Measurements from ENCODE around the gene EPN2. TPM values are rescaled to one million over a fixed set of nuclear protein-coding genes. Genes with fewer than 3 reads are reported as not detected.
"Not testable (repeated sequence)": the region's sequence is repeated elsewhere in the genome, so short reads cannot be mapped to it uniquely, and the experiment has no call there.

The EPN2 gene
- total RNA-seq, 1 experiment from 2014 or later, result 31.3 TPM

GRCh38 chr17:19275457-19276127, 38.4 kb downstream of the EPN2 start:
- BruUV-seq (replicated peaks), result no TSS peak
- no peak for TF ChIP-seq CTCF (IDR thresholded peaks at IDR 0.05; ENCODE audit: unreplicated experiment)
- no peak overlapping the region for H3K27ac Mint-ChIP-seq (ENCODE audit: unreplicated experiment)
- DNase-seq, result no peak
- intact Hi-C loops (cut with micrococcal nuclease; ENCODE audit: unreplicated experiment), result no loop called here
- CTCF ChIA-PET, result interaction anchor here (0.6 kb wide), 1 partner anchor 652 kb away, joined by 4 read pairs; no protein-coding TSS in a partner anchor
- H3K9me3 Mint-ChIP-seq (ENCODE audit: low read depth, unreplicated experiment), result no peaks in the 10 kb centered on the region
- no peaks in the 10 kb centered on the region for H3K4me1 Mint-ChIP-seq (ENCODE audit: low read depth, unreplicated experiment)
- no peaks in the 10 kb centered on the region for H3K27me3 Mint-ChIP-seq (ENCODE audit: unreplicated experiment)
- no peak overlapping the region for H3K4me3 Mint-ChIP-seq (ENCODE audit: low read depth, unreplicated experiment)
- peaks cover 5% of the 10 kb centered on the region for H3K36me3 Mint-ChIP-seq (ENCODE audit: insufficient read depth, unreplicated experiment)

GRCh38 chr17:19278284-19278683, 41.1 kb downstream of the EPN2 start:
- CTCF ChIA-PET; H3K4me1 Mint-ChIP-seq (ENCODE audit: low read depth, unreplicated experiment); H3K27me3 Mint-ChIP-seq (ENCODE audit: unreplicated experiment); intact Hi-C loops (cut with micrococcal nuclease; ENCODE audit: unreplicated experiment); BruUV-seq (replicated peaks); DNase-seq; H3K36me3 Mint-ChIP-seq (ENCODE audit: insufficient read depth, unreplicated experiment); H3K9me3 Mint-ChIP-seq (ENCODE audit: low read depth, unreplicated experiment); H3K27ac Mint-ChIP-seq (ENCODE audit: unreplicated experiment); H3K4me3 Mint-ChIP-seq (ENCODE audit: low read depth, unreplicated experiment): not testable (repeated sequence)

- no peak for TF ChIP-seq CTCF (IDR thresholded peaks at IDR 0.05; ENCODE audit: unreplicated experiment)
- no peaks in the 10 kb centered on the region for H3K9me3 Mint-ChIP-seq (ENCODE audit: low read depth, unreplicated experiment)
- no peak overlapping the region for H3K27ac Mint-ChIP-seq (ENCODE audit: unreplicated experiment)
- BruUV-seq (replicated peaks), result no TSS peak
- H3K27me3 Mint-ChIP-seq (ENCODE audit: unreplicated experiment), result no peaks in the 10 kb centered on the region
- DNase-seq, result no peak
- intact Hi-C loops (cut with micrococcal nuclease; ENCODE audit: unreplicated experiment), result no loop called here
- no peaks in the 10 kb centered on the region for H3K36me3 Mint-ChIP-seq (ENCODE audit: insufficient read depth, unreplicated experiment)
- no peak overlapping the region for H3K4me3 Mint-ChIP-seq (ENCODE audit: low read depth, unreplicated experiment)
- CTCF ChIA-PET, result no interaction called here
- no peaks in the 10 kb centered on the region for H3K4me1 Mint-ChIP-seq (ENCODE audit: low read depth, unreplicated experiment)
Observed at GRCh38 chr17:19278729-19279128, 41.6 kb downstream of the EPN2 start.

DNA sequence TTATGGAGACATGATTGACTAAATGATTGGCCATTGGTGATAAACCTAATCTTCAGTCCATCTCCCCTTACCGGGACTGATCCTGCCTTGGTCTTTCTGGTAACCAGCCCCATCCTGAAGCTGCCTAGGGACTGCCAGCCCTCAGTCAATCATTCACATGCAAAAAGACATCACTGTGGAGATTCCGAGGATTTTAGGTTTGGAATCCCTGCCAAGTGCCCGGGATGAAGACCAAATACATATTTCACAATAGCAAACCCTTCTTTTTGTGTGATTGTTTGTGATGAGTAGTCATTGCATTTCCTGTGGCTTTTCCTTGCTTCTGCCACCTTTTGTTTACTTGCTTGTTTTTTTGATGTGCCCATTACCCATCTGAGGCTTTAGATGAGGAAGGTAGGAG, 44.0 kb downstream of the EPN2 start:
- Mint-ChIP-seq H3K9me3 (ENCODE audit: low read depth, unreplicated experiment) (no peaks in the 10 kb centered on the region), H3K27me3 (ENCODE audit: unreplicated experiment) (no peaks in the 10 kb centered on the region), H3K36me3 (ENCODE audit: insufficient read depth, unreplicated experiment) (no peaks in the 10 kb centered on the region), H3K4me1 (ENCODE audit: low read depth, unreplicated experiment) (no peaks in the 10 kb centered on the region), H3K27ac (ENCODE audit: unreplicated experiment) (no peak overlapping the region), H3K4me3 (ENCODE audit: low read depth, unreplicated experiment) (no peak overlapping the region)
- intact Hi-C loops (cut with micrococcal nuclease; ENCODE audit: unreplicated experiment), result no loop called here
- CTCF ChIA-PET, result no interaction called here
- DNase-seq, result no peak
- BruUV-seq (replicated peaks), result no TSS peak
- no peak for TF ChIP-seq CTCF (IDR thresholded peaks at IDR 0.05; ENCODE audit: unreplicated experiment)

Measured in Calu3 (cell line).